HG02642 (cell line): ENCODE data around the gene BLNK.
A peak's percentile ranks its signal among the peaks of the same experiment; 100 is the strongest.

ENCODE experiments used
- ATAC-seq: cut with Tn5 transposase; IDR thresholded peaks from one replicate; pipeline ENCODE4 v1.9.1; 2021; ENCODE audit warnings: mild to moderate bottlenecking; ENCODE audit not compliant: unreplicated experiment, poor library complexity

BLNK gene

GRCh38 chr10:96264938-96265337, 6.4 kb downstream of the BLNK start:
- no peak for ATAC-seq

GRCh38 chr10:96263669-96264068, 7.7 kb downstream of the BLNK start:
- ATAC-seq = peak; percentile 34

GRCh38 chr10:96263176-96263575, 8.2 kb downstream of the BLNK start:
- no peak for ATAC-seq

GRCh38 chr10:96261930-96262329, 9.4 kb downstream of the BLNK start:
- ATAC-seq = no peak

GRCh38 chr10:96261132-96261531, 10.2 kb downstream of the BLNK start:
- ATAC-seq = no peak

GRCh38 chr10:96260014-96260413, 11.4 kb downstream of the BLNK start:
- no peak for ATAC-seq

GRCh38 chr10:96259150-96259549, 12.2 kb downstream of the BLNK start:
- no peak for ATAC-seq

GRCh38 chr10:96257944-96258343, 13.4 kb downstream of the BLNK start:
- ATAC-seq = no peak

GRCh38 chr10:96255549-96256333, 15.6 kb downstream of the BLNK start:
- no peak for ATAC-seq

- ATAC-seq = no peak
These were observed 16.4 kb downstream of the BLNK start for GRCh38 chr10:96254976-96255375.

- ATAC-seq = no peak
These were observed 18.6 kb downstream of the BLNK start for GRCh38 chr10:96252730-96253129.

- no peak for ATAC-seq
These were observed 21.0 kb downstream of the BLNK start for GRCh38 chr10:96250349-96250748.

- no peak for ATAC-seq
These were observed 22.1 kb downstream of the BLNK start for GRCh38 chr10:96249264-96249663.

- peak; percentile 94 for ATAC-seq
These were observed 27.0 kb downstream of the BLNK start for GRCh38 chr10:96244354-96244753.

GRCh38 chr10:96243296-96243695, 28.1 kb downstream of the BLNK start:
- ATAC-seq = no peak

GRCh38 chr10:96242822-96243221, 28.5 kb downstream of the BLNK start:
- ATAC-seq = no peak

- no peak for ATAC-seq
These were observed 32.4 kb downstream of the BLNK start for GRCh38 chr10:96238646-96239623.

GRCh38 chr10:96236876-96237275, 34.5 kb downstream of the BLNK start:
- no peak for ATAC-seq

- ATAC-seq = no peak
These were observed 35.3 kb downstream of the BLNK start for GRCh38 chr10:96236090-96236478.

- no peak for ATAC-seq
These were observed 35.9 kb downstream of the BLNK start for GRCh38 chr10:96235326-96236089.

- no peak for ATAC-seq
These were observed 37.4 kb downstream of the BLNK start for GRCh38 chr10:96233959-96234358.
